Thoracic aorta (tissue), 2 donors: ENCODE measurements around the gene GABRB3. TPM values are rescaled to one million over a fixed set of nuclear protein-coding genes. Genes with fewer than 3 reads are reported as not detected.

ENCODE experiments used
- ATAC-seq: fragments of 150-250 bp; one replicate; pipeline ENCODE4 v1.8.0; 2017; ENCODE audit warnings: low read depth; ENCODE audit not compliant: insufficient number of reproducible peaks, low FRiP score
- DNase-seq: peaks from one replicate; pipeline ENCODE4 v3.0.0-alpha.2; 2020; ENCODE audit warnings: low spot score
- H3K27ac ChIP-seq, 2 donors: fragments of 200-600 bp; sonication (generic); 1 replicate in 1 of 2; 2 replicates in 1 of 2; pipeline ENCODE4 v1.5.1; 2016; ENCODE audit warnings: mild to moderate bottlenecking in 2 of 2, moderate library complexity in 2 of 2
- H3K27me3 ChIP-seq: fragments of 200-600 bp; sonication (generic); replicated peaks from 2 replicates; pipeline ENCODE4 v1.6.0; 2016; ENCODE audit warnings: mild to moderate bottlenecking; ENCODE audit not compliant: insufficient read depth
- H3K36me3 ChIP-seq: fragments of 200-600 bp; sonication (generic); one replicate; pipeline ENCODE4 v1.5.1; 2016
- H3K4me1 ChIP-seq, 2 donors: fragments of 200-600 bp; sonication (generic); 1 replicate in 1 of 2; 2 replicates in 1 of 2; pipeline versions ENCODE4 v1.5.1 to v1.6.0; 2016; ENCODE audit warnings: low read depth in 2 of 2, mild to moderate bottlenecking in 1 of 2; ENCODE audit not compliant: control insufficient read depth in 1 of 2
- H3K4me3 ChIP-seq: fragments of 200-600 bp; sonication (generic); 2 replicates; pipeline ENCODE4 v1.5.1; 2016; ENCODE audit warnings: mild to moderate bottlenecking
- H3K9me3 ChIP-seq: fragments of 200-600 bp; sonication (generic); 2 replicates; pipeline ENCODE4 v1.5.1; 2016
- CTCF ChIP-seq: fragments of 200-600 bp; sonication (generic); IDR thresholded peaks from one replicate; pipeline ENCODE4 v1.5.1; 2019; ENCODE audit warnings: antibody characterized with exemption
- total RNA-seq, 2 donors: library from RNA; depleted of rRNA; stranded (reverse); fragments of >200 nt; gene quantifications; one replicate each; pipeline versions ENCODE4 v1.1.0 to v1.2.3, GENCODE V29; 2016

The GABRB3 gene
- total RNA-seq, 2 donors from 2014 or later: 0.54 to 2.0 TPM

GRCh38 chr15:26736502-26737248 lies 36.2 kb downstream of the GABRB3 start:
- Histone ChIP-seq H3K27ac (no peak overlapping the region), H3K9me3 (no peaks in the 10 kb centered on the region), H3K4me3 (no peak overlapping the region), H3K36me3 (no peaks in the 10 kb centered on the region), H3K4me1 (no peaks in the 10 kb centered on the region), H3K27me3 (no peaks in the 10 kb centered on the region)
- no peak for ATAC-seq
- no peak for TF ChIP-seq CTCF
- no peak for DNase-seq

- Histone ChIP-seq H3K9me3 (no peaks in the 10 kb centered on the region), H3K4me1 (no peaks in the 10 kb centered on the region), H3K27ac (no peak overlapping the region), H3K4me3 (no peak overlapping the region), H3K36me3 (no peaks in the 10 kb centered on the region), H3K27me3 (no peaks in the 10 kb centered on the region)
- no peak for TF ChIP-seq CTCF
- ATAC-seq: no peak
- no peak for DNase-seq
These were observed 40.9 kb downstream of the GABRB3 start for GRCh38 chr15:26731965-26732364.

- ATAC-seq: no peak
These were observed 43.3 kb downstream of the GABRB3 start for GRCh38 chr15:26729581-26729980.

GRCh38 chr15:26729030-26729429 lies 43.8 kb downstream of the GABRB3 start:
- no peak for ATAC-seq

More at GRCh38 chr15:26729581-26729980, 43.3 kb downstream of the GABRB3 start:
- no peak overlapping the region for H3K4me3 ChIP-seq
- H3K27me3 ChIP-seq: no peaks in the 10 kb centered on the region
- no peaks in the 10 kb centered on the region for H3K9me3 ChIP-seq
- TF ChIP-seq CTCF: no peak
- no peak for DNase-seq
- H3K27ac ChIP-seq: no peak overlapping the region
- no peaks in the 10 kb centered on the region for H3K4me1 ChIP-seq
- no peaks in the 10 kb centered on the region for H3K36me3 ChIP-seq

More at GRCh38 chr15:26729030-26729429, 43.8 kb downstream of the GABRB3 start:
- no peaks in the 10 kb centered on the region for H3K4me1 ChIP-seq
- TF ChIP-seq CTCF: no peak
- no peak overlapping the region for H3K27ac ChIP-seq
- no peak overlapping the region for H3K4me3 ChIP-seq
- no peak for DNase-seq
- no peaks in the 10 kb centered on the region for H3K36me3 ChIP-seq
- no peaks in the 10 kb centered on the region for H3K27me3 ChIP-seq
- no peaks in the 10 kb centered on the region for H3K9me3 ChIP-seq
